ENCODE measurements around the gene WNK2. TPM values are rescaled to one million over a fixed set of nuclear protein-coding genes. Genes with fewer than 3 reads are reported as not detected.
"Not testable (repeated sequence)": the region's sequence is repeated elsewhere in the genome, so short reads cannot be mapped to it uniquely, and the experiment has no call there.

Gene WNK2
- polyA plus RNA-seq (2013, experiment 1 of 2; ENCODE audit: insufficient read length) = 0.31 TPM
- polyA plus RNA-seq (2013, experiment 2 of 2; ENCODE audit: insufficient read length) = not detected

- peak; percentile 13 for DNase-seq
Measured at GRCh38 chr9:93183663-93184431, at the start of gene WNK2. Gene WNK2, plus strand, starts transcription at chr9:93184139. Its CDS starts 791 bp downstream, at chr9:93184930.

DNA sequence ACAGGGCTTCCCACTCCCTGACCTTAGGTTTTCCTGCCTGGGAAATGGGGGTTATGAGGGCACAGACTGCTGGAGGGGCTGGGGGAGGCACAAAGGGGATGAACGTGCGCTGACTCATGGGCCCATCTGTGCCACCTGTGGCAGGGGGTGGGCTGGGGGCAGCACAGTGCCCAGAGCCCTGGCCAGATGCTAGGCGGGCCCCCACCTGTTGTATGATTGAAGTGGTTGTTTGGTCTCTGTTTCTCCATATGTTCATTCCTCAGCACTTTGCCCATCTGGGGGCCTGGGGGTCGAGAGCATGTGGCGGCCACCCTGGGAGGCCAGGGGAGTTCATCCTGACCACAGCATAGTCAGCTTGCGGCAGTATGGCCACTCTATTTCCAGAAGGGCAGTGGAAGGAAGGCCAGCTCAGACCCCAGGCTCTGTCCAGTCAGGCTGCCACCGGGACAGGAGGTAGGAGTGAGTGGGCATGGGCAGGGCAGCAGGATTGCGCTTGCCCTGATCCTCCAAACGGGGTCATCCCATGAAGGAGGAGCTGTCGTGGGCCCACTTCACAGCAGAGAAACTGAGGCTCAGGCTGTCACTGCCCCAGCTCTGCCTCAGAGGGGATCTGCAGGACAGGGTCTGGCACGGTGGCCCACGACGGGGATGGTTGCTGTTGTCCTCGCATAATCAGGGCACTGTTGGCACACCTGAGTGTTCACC lies 49.0 kb upstream of the WNK2 start:
- DNase-seq = no peak

- no peak for DNase-seq
Measured at GRCh38 chr9:93136011-93136440, 47.9 kb upstream of the WNK2 start.

DNA sequence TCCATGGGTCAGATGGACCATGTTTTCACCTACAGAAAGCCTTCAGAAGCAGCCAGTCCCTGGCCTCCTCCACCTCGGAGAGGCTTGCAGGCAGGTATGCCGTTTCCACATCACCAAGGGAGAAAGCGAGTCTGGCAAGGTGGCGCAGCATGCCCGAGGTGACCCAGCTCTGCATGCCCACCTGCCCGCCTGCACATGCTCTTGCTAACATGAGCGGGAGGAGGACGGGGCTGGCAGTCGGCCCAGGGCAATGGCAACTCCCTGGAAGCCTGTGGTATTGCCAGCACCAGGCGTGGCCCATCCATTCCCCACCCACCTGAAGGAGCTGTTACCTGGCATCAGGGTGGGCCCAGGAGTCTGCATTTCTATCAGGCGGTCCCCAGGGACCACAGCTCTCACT lies 46.6 kb upstream of the WNK2 start:
- no peak for DNase-seq

DNA sequence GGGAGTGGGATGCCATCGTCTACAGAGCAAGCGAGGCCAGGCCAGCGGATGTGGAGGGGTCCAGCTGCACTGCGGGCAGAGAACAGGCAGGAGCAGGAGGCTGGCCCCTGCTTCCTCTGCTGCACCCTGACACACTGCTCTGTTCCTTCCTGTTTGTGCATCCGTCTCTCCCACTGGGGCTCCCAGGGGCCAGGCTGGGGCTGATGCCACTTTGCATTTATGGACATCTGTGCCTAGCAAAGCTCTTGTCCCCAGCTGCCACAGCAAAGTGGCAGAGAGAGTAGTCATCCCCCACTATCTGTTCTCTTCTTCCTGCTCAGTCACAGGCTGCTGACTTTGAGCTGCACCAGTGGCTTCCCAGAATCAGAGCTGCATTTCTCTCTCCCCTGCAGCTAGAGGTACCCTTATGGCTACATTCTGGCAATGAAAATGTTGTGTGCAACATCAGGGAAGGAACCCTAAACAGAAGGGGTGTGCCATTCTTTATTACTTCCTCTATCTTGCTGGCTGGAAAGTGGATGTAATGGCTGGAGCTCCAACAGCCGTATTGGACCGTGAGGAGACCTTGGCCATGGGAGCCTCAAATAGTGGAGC lies 45.7 kb upstream of the WNK2 start:
- DNase-seq = no peak

DNA sequence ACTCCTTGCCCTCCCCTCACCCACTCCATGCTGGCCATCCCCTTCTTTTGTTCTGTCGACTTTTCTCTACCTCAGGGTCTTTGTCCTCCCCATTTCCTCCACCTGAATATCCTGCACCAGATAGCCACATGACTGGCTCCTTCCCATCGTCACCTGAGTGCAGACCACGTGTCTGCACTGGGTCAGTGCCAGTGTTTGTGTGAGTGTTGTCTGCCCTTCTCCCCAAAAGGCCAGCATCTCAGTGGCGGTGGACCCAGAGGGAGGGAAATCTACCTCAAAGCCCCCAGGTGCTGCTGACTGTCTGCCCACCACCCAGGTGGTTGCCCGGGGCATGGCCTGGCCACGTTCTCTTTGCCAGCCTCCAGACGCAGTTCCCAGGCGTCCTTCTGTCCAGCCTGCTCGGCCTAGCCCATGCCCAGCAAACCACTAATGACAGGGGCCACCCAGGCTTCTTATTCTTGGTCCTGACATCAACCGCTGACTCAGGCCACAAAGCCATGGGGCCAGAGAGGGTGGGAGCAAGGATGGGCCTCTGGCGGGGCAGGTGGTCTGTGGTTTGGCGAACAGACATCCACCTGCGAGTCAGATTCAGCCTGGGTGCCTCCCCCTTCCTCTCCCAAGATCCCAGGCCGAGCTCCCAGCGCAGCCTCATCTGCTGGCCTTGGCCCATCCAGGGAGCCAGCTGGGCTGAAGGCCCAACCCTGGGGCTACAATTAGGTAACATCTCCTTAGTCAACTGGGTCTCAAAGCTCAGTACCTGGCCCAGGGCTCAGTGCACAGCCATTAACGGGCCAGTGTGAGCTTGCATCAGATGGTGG lies 44.4 kb upstream of the WNK2 start:
- no peak for DNase-seq

- no peak for DNase-seq
Measured at GRCh38 chr9:93141771-93142483, 42.0 kb upstream of the WNK2 start.

DNA sequence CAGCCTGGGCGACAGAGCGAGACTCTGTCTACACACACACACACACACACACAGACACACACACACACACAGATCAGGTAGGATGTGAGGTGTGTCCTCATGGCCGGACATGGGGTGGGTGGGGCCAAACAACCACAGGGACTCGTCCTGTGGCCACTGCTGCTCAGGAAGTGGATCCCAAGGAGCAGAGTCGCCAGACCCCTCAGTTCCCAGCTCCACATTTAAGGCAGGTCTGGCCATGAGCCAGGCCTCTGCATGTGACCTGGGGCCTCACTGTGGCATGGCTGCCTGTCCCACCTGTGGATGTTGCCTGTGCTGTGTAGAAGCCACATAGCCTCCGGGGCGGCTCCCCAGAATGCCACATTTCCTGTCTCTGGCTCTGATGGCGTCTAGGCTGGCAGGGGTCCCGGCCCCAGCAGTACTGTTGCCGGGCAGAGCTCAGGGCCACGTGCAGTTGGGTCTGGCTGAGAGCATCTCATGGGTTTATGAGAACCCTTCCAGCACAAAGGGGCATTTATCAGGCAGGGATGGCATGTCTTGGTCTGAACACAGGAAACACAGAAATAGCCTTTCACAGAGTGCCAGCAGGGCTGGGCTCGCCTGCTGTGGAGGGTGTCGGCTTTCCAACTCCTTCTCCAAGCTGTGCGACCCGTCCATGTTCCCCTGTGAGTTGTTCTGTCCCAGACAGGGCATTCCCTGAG lies 40.0 kb upstream of the WNK2 start:
- DNase-seq = no peak

DNA sequence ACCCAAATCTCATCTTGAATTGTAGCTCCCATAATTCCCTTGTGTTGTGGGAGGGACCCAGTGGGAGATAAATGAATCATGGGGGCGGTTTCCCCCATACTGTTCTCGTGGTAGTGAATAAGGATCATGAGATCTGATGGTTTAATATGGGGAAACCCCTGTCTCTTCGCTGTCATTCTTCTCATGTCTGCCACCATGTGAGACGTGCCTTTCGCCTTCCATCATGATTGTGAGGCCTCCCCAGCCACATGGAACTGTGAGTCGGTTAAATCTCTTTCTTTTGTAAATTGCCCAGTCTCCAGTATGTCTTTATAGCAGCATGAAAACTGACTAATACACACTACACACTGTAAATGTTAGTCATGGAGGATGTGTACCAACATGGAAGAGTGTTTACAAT lies 37.2 kb upstream of the WNK2 start:
- not testable (repeated sequence) for DNase-seq

DNA sequence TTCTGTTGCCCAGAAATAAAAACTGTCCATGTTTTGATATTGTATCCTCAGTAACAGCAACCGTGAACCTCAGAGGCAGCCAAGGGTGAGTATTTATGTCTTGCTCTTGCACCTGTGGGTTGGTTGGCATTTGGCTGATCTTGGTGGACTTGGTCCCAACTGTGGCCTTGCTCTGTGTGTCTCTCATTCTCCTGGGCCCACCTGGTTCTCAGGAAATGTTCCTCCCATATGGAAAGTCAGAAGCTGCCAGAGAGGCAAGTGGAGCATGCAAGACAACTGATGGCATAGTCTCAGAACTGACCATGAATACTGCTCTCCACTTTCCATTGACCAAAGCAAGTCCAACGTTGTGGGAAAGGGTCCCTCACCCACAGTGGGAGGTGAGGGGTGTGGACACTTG lies 36.3 kb upstream of the WNK2 start:
- DNase-seq = no peak

DNA sequence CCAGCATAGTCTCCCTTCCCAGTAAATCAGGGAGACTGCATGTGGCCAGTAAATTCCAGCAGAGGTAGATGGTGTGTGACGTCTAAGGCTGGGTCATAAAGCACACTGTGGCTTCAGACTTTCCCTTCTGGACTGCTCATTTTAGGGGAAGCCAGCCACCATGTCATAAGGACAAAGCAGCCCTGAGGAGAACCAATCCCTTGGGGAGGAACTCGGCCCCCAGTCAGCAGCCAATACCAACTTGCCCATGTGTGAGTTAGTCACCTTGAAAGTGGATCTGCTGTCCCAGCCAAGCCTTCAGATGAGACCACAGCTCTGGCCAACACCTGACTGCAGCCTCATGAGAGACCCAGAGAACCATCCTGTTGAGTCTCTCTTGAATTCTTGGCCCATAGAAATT lies 35.2 kb upstream of the WNK2 start:
- DNase-seq = no peak

DNA sequence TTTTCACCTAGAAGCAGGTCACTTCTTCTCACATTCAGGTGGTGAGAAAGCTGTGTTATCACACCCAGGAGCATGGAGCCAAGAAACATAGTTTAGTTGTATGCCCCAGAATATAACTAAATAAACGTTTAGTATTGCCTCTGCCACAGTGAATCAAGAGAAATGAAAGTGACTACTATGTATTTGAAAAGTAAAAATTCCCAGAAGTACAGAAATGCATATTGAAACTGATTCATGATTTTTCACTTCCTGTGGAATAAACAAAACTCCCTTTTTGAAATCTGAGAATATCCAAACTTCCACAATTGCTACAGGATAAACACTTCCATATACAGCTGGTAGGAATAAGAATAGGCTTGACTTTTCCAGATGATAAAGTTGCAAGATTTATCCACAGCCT lies 34.6 kb upstream of the WNK2 start:
- DNase-seq = no peak

DNA sequence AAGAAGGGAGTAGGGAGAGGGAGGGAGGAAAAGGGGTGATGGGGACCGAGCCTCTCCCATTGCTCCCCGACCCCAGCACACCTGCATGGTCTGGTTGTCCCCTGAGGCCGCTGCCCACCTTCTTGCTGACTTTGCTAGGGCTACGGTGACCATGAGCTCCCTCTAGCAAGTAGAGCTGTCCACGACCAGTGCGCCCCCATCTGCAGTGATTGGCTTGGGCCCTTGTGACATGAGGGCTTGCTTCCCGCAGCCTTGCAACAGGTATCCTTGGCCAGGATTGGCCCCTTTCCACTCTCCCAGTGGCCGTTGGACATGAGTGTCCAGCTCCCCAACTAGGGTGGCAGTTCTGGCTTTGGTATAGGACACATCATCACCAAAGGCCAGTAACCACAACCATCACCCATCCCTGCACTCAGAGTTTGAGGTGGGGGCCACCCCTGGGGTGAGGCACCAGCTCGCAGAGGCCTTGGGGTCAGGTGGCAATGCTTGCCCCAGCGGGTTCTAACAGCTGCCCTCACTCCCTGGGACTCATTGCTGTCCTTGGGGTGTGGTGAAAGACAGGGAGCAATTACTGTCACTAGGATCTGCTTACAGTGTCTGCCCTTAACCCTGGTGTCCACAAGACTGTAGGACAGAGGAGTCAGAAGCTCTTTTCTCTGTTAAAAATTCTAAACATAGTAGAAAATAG lies 32.7 kb upstream of the WNK2 start:
- no peak for DNase-seq

DNA sequence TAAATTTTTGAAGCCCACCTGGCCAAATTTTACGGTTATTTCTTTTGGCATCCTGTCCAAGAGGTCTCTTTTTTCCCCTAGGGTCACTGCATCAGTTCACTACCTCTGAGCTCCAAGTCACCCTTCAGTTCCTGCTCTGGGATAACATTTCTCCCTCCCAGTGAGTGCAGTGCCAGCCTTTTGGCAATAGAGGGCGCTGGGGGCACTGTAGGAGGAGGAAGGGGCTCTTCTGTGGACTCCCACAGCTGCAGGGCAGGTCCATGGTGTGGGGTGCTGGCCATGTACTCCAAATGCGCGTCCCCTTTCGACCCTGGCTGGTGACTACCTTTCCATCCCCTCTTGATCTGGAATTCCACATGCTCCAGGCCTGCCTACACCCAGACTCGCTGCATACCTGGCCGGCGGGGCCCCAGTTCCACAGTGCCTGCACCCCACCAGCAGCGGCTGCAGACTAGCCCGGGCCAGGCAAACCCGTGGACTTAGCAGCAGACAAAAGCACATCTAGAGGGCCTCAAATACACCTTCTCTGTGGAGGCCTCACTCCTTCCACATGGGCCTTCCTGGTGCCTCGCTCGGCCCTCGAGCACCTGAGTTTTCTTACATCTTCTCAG lies 29.5 kb upstream of the WNK2 start:
- DNase-seq = peak; percentile 8

GRCh38 chr9:93155716-93156474 lies 28.0 kb upstream of the WNK2 start:
- no peak for DNase-seq

GRCh38 chr9:93156475-93157008 lies 27.4 kb upstream of the WNK2 start:
- no peak for DNase-seq

DNA sequence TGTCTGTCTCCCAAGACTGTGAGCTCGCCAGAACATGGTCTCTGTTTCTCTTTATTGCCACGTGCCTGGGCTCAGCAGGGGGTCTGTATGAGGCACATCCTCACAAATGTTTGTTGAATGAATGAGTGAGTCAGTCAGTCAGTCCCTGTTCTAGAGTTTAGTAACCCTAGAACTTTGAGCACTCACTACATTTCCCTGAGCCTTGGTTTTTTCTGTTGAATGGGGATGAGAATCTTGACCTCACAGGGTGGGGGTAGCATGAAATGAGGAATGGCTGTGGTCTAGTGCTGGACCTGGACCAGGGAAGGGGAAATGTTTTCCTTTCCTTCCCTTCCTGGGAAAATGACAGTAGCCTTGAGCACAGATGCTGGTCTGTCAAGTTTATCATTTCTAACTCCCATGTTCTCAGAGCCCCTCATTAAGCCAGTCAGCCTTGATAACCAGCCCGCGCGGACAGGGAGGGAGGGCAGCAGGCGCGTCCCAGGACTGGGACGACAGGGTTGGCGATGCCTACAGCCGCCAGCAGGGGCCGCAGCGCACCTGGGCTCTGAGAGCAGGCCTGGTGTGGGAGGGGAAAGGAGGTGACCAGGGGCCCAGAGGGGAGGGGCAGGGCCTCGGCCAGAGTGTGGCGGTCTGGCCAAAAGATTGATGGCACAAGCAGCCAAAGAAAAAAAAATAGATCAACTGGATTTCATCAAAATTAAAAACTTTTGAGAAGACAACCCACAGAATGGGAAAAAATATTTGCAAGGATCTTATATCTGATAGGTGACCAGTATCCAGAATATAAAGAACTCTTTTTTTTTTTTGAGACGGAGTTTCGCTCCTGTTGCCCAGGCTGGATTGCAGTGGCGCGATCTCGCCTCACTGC lies 24.1 kb upstream of the WNK2 start:
- DNase-seq = peak; percentile 87

All from fibroblast of skin of back (primary cell).